GM15510 (cell line): ENCODE measurements around the gene C12orf57.

Experiments
- POLR2A ChIP-seq: IDR thresholded peaks from 3 replicates; pipeline ENCODE4 v1.6.1; 2011; ENCODE audit warnings: borderline replicate concordance; ENCODE audit not compliant: insufficient read length; ENCODE audit errors: extremely low read depth

The C12orf57 gene

DNA sequence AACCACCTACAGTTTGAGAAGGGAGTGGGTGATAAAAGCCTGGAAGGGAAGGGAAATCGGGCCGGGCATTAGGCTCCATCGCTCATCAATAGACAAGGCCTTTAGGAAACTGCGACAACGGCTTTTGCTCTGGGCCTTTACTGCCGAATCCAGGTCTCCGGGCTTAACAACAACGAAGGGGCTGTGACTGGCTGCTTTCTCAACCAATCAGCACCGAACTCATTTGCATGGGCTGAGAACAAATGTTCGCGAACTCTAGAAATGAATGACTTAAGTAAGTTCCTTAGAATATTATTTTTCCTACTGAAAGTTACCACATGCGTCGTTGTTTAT is 467 bp upstream of the C12orf57 start:
- no peak for TF ChIP-seq POLR2A

DNA sequence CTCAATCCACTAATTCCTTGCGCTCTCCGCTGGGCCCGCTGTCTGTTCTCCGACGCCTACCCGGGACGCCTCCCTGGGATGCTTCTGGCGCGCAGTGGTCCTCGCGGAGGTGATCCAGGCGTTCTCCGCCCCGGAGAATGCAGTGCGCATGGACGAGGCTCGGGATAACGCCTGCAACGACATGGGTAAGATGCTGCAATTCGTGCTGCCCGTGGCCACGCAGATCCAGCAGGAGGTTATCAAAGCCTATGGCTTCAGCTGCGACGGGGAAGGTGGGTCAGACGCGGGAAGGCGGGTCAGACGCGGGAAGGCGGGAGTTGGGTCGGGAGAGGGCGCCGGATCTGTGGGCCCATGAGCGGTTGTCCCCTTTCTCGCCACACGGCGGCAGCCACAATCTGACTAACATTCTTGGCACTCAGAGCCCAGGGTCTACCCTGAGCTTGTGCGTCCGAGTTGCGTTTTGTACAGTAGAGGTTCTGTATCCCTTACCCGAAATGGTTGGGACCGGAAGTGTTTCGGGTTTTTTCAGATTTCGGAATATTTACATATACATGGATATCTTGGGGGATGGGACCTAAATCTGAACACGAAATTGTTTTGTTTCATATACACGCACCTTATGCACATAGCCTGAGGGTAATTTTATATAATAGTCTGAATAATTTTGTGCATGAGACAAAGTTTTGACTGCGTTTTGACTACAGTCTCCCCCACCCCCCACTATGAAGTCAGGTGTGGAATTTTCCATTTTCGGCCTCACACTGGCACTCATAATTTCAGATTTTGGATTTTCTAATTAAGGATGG is 762 bp downstream of the C12orf57 start:
- TF ChIP-seq POLR2A, result no peak

DNA sequence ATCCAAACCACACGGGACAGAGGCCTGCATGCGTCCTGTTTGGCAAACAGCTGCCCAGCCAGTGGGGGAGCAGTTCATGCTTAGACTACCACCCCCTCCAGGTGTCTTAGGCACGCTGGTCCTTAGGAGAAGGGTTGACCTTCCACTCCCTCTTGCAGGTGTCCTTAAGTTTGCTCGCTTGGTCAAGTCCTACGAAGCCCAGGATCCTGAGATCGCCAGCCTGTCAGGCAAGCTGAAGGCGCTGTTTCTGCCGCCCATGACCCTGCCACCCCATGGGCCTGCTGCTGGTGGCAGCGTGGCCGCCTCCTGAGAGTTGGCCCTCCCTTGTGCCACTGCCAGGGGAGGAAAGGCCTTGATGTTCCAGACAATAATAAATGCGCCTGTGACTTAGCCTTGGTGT is 1.8 kb downstream of the C12orf57 start:
- no peak for TF ChIP-seq POLR2A

DNA sequence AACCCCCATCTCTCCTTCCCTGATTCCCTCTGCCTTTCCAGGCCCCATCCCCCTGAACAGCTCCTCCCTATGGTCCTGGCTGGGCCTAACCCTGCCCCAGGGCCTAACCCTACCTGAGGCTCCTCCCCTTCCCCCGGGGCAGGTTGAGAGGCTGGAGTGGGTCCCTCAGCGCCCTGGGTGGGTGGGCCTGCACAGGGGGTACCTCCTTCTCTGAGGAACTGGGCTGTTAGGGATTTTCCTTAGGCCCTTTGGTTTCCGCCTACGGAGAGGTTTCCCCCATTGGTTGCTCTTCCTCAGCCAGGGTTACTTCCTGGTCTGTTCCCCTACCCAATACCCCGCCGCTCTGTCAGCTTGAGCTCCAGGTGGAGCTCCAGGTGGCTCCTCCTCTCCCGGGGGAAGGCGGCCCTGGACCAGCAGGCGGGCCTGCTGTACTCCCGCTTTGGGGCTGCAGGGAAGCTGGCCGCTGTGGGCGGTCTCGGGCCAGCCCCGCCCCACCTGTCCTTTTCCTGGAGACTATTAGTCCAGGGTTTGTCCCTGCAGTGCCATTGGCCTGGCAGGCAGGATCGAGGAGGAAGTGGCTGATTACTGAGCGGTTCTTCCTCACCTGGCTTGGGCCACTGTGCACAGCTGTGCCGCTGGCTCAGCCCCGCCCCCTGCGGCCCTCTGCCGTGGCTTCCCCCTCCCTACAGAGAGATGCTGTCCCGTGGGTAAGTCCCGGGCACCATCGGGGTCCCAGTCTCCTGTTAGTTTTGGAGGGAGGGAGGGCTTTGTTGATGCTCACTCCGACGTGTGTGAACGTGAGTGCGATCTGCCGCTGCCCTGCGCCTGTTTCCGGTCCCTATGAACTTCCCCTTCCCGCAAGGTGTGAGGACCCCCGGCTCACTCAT is 2.5 kb downstream of the C12orf57 start:
- TF ChIP-seq POLR2A, result peak; percentile 55

GRCh38 chr12:6946920-6947374 is 3.1 kb downstream of the C12orf57 start:
- TF ChIP-seq POLR2A, result no peak

GRCh38 chr12:6947615-6948014 is 3.8 kb downstream of the C12orf57 start:
- TF ChIP-seq POLR2A, result no peak

GRCh38 chr12:6948873-6949594 is 5.2 kb downstream of the C12orf57 start:
- peak; percentile 33 for TF ChIP-seq POLR2A

- TF ChIP-seq POLR2A, result no peak
Observed at GRCh38 chr12:6950401-6950801, 6.6 kb downstream of the C12orf57 start.

GRCh38 chr12:6950811-6951540 is 7.2 kb downstream of the C12orf57 start, which contains the start of gene PTPN6:
PTPN6 (plus strand) TSS chr12:6951356; CDS start chr12:6951513, 157 bp downstream.
- peak; percentile 96 for TF ChIP-seq POLR2A

DNA sequence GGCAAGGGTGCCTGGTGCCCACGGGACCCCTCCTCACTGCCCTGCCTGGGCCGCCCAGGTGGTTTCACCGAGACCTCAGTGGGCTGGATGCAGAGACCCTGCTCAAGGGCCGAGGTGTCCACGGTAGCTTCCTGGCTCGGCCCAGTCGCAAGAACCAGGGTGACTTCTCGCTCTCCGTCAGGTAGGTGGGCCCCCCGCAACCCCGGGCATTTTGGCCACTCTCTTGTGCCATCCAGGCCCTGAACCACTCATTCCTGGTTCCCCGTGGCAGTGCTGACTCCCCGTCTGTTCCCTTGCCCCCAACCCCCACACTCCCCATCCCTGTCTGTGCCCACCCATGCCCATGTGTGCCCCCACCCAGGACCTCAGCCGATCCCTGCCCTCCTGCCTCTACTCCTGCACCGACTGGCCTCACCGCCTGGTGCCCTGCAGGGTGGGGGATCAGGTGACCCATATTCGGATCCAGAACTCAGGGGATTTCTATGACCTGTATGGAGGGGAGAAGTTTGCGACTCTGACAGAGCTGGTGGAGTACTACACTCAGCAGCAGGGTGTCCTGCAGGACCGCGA is 7.8 kb downstream of the C12orf57 start:
- TF ChIP-seq POLR2A, result no peak

GRCh38 chr12:6952121-6952862 is 8.5 kb downstream of the C12orf57 start:
- peak; percentile 37 for TF ChIP-seq POLR2A

GRCh38 chr12:6952863-6953441 is 9.1 kb downstream of the C12orf57 start:
- no peak for TF ChIP-seq POLR2A
